Activated naive CD8-positive, alpha-beta T cell treated with anti-CD3 and anti-CD28 coated beads, Interleukin-2, amount 10 ng/mL, durations not matched to agents 7 days and 5 days (primary cell): ENCODE measurements around the gene FGF12. TPM values are rescaled to one million over a fixed set of nuclear protein-coding genes. Genes with fewer than 3 reads are reported as not detected.

Experiments
- ATAC-seq: fragments of 150-1000 bp; cut with Tn5 transposase; one replicate; pipeline ENCODE4 v1.10.0; 2021; ENCODE audit warnings: low read depth, moderate library complexity
- POLR2A ChIA-PET: fragments of 350-600 bp; sonication (Branson Sonifier 250); formaldehyde crosslinking; loops from one replicate; lab custom pipeline; 2021; ENCODE audit warnings: antibody characterized with exemption; lab: Charles Lee
- DNase-seq: peaks from one replicate; pipeline ENCODE4 v3.0.0; 2021
- H3K27ac Mint-ChIP-seq: one replicate; pipeline ENCODE4 v1.8.0; 2022; ENCODE audit warnings: mild to moderate bottlenecking, mixed read lengths
- H3K27me3 Mint-ChIP-seq: one replicate; pipeline ENCODE4 v1.8.0; 2022; ENCODE audit warnings: mild to moderate bottlenecking, moderate library complexity, mixed read lengths
- H3K36me3 Mint-ChIP-seq: one replicate; pipeline ENCODE4 v1.8.0; 2021; ENCODE audit warnings: mild to moderate bottlenecking, mixed read lengths
- H3K4me1 Mint-ChIP-seq: one replicate; pipeline ENCODE4 v1.8.0; 2021; ENCODE audit warnings: mixed read lengths
- H3K4me3 Mint-ChIP-seq: one replicate; pipeline ENCODE4 v1.8.0; 2022; ENCODE audit warnings: mild to moderate bottlenecking, moderate library complexity, mixed read lengths
- H3K9me3 Mint-ChIP-seq: one replicate; pipeline ENCODE4 v1.8.0; 2021; ENCODE audit warnings: mixed read lengths
- total RNA-seq, 2 experiments: library from RNA; stranded (reverse); gene quantifications; one replicate each; pipeline ENCODE4 v1.2.3, GENCODE V29; 2021

The FGF12 gene
- total RNA-seq, 2 experiments from 2014 or later, result not detected

DNA sequence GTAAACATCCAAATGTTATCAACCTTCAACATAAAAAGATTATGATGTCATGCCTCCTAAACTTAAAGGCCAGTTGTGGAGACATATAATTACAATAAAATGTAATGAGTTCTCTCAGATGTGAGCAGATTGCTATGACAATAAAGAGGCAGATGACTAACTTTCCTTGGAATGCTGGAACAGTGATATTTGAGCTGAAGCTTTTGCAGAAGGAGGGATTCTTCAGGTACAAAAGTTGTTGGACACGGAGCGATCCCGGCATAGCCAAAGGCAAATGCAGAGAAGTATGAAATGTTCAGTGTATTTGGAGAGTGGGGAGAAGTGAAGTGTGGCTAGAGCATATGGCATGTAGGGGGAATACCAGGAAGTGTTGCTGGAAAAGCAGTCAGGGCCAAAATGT lies 520.1 kb downstream of the FGF12 start:
- Mint-ChIP-seq H3K27me3 (no peaks in the 10 kb centered on the region), H3K4me1 (no peaks in the 10 kb centered on the region), H3K9me3 (no peaks in the 10 kb centered on the region), H3K27ac (no peak overlapping the region), H3K36me3 (no peaks in the 10 kb centered on the region), H3K4me3 (no peak overlapping the region)
- no peak for ATAC-seq
- POLR2A ChIA-PET, result no interaction called here
- DNase-seq, result no peak

DNA sequence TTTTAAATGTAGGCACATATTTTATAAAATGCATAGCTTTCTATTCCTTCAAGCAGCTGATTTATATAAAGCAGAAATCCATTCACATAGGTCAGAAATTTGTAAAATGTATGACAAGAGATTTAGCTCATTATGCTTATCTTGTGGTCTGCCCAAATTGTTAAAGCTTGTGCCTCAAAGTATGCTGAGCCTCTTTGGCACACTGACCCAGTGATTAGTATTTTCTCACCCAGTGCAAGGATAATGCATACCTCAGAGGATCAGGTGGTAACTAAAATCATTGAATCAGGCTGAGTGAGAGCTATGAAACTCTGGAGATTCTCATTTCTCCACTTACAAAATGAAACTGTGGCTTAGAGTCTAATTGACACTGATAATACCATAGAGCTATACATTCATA lies 533.3 kb downstream of the FGF12 start:
- H3K27ac Mint-ChIP-seq, result no peak overlapping the region
- ATAC-seq (no peak), DNase-seq (no peak)
- POLR2A ChIA-PET, result no interaction called here
- H3K9me3 Mint-ChIP-seq, result no peaks in the 10 kb centered on the region
- H3K4me1 Mint-ChIP-seq, result no peaks in the 10 kb centered on the region
- H3K4me3 Mint-ChIP-seq, result no peak overlapping the region
- no peaks in the 10 kb centered on the region for H3K36me3 Mint-ChIP-seq
- no peaks in the 10 kb centered on the region for H3K27me3 Mint-ChIP-seq

GRCh38 chr3:192188218-192188835 lies 539.0 kb downstream of the FGF12 start:
- DNase-seq, result peak; percentile 45
- H3K9me3 Mint-ChIP-seq, result no peaks in the 10 kb centered on the region
- H3K4me3 Mint-ChIP-seq, result no peak overlapping the region
- POLR2A ChIA-PET, result no interaction called here
- H3K36me3 Mint-ChIP-seq, result no peaks in the 10 kb centered on the region
- no peaks in the 10 kb centered on the region for H3K27me3 Mint-ChIP-seq
- H3K4me1 Mint-ChIP-seq, result no peaks in the 10 kb centered on the region
- no peak overlapping the region for H3K27ac Mint-ChIP-seq
- ATAC-seq, result peak; percentile 56

DNA sequence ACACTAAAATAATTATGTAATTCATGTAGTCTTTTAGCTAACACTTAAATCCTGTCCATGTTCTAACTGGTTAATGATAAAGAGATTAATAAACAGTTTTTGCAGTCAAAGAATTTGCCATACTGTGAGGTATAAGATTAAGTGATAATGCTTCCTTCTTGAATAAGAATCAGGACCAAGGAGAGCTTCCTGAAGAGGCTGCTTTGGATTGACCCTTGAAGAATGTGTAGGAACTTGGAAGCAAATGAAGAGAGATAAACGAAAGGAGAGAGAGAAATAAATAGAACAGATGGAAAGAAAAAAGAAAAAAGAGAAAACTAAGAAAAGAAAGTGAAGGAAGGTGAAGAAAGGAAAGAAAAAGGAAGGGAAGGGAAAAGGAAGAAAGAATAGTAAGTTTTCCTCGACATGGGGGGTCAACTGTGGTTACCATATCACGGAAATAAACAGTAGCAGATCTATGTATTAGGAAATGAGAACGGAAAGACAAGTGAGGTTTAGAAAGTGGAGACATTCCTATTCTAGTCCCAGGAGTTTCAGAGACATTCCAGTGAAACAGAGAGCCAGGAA lies 539.8 kb downstream of the FGF12 start:
- H3K4me3 Mint-ChIP-seq, result no peak overlapping the region
- POLR2A ChIA-PET, result no interaction called here
- ATAC-seq (no peak), DNase-seq (no peak)
- H3K27me3 Mint-ChIP-seq, result no peaks in the 10 kb centered on the region
- no peaks in the 10 kb centered on the region for H3K4me1 Mint-ChIP-seq
- no peaks in the 10 kb centered on the region for H3K9me3 Mint-ChIP-seq
- no peaks in the 10 kb centered on the region for H3K36me3 Mint-ChIP-seq
- no peak overlapping the region for H3K27ac Mint-ChIP-seq

DNA sequence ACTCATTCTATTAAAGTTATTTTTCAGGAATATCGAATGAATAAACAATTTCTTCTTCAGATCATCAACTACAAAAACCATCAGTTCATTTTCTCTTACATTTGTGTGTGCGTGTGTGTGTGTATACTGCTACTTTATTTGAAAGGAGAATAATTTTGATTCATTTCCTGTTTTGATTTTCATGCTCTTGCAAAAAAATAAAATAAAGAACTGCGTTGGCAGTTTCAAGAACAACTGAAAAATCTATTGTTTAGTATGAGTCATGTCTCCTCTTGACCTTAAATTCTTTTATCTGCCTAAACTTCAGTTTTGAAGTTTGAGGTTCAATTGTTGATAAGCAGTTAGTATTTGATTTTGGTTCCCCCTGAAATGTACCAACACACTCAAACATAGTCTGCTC lies 540.8 kb downstream of the FGF12 start:
- no peak overlapping the region for H3K27ac Mint-ChIP-seq
- H3K36me3 Mint-ChIP-seq, result no peaks in the 10 kb centered on the region
- POLR2A ChIA-PET, result no interaction called here
- ATAC-seq (no peak), DNase-seq (no peak)
- H3K4me1 Mint-ChIP-seq, result no peaks in the 10 kb centered on the region
- H3K4me3 Mint-ChIP-seq, result no peak overlapping the region
- H3K27me3 Mint-ChIP-seq, result no peaks in the 10 kb centered on the region
- no peaks in the 10 kb centered on the region for H3K9me3 Mint-ChIP-seq

GRCh38 chr3:192186045-192186444 lies 541.3 kb downstream of the FGF12 start:
- Mint-ChIP-seq H3K36me3 (no peaks in the 10 kb centered on the region), H3K4me1 (no peaks in the 10 kb centered on the region), H3K27me3 (no peaks in the 10 kb centered on the region), H3K27ac (no peak overlapping the region), H3K4me3 (no peak overlapping the region), H3K9me3 (no peaks in the 10 kb centered on the region)
- ATAC-seq (no peak), DNase-seq (no peak)
- POLR2A ChIA-PET, result no interaction called here

- ATAC-seq, result no peak
- no peaks in the 10 kb centered on the region for H3K4me1 Mint-ChIP-seq
Observed at GRCh38 chr3:192183109-192183508, 544.2 kb downstream of the FGF12 start.

GRCh38 chr3:192181151-192181550 lies 546.2 kb downstream of the FGF12 start:
- H3K27me3 Mint-ChIP-seq, result no peaks in the 10 kb centered on the region
- no peaks in the 10 kb centered on the region for H3K4me1 Mint-ChIP-seq
- no peak for DNase-seq
- H3K36me3 Mint-ChIP-seq, result no peaks in the 10 kb centered on the region
- ATAC-seq, result no peak
- no peaks in the 10 kb centered on the region for H3K9me3 Mint-ChIP-seq
- no peak overlapping the region for H3K27ac Mint-ChIP-seq
- POLR2A ChIA-PET, result no interaction called here
- H3K4me3 Mint-ChIP-seq, result no peak overlapping the region

More at GRCh38 chr3:192183109-192183508, 544.2 kb downstream of the FGF12 start:
- no peaks in the 10 kb centered on the region for H3K9me3 Mint-ChIP-seq
- POLR2A ChIA-PET, result no interaction called here
- H3K27me3 Mint-ChIP-seq, result no peaks in the 10 kb centered on the region
- H3K36me3 Mint-ChIP-seq, result no peaks in the 10 kb centered on the region
- H3K4me3 Mint-ChIP-seq, result no peak overlapping the region
- DNase-seq, result no peak
- H3K27ac Mint-ChIP-seq, result no peak overlapping the region

DNA sequence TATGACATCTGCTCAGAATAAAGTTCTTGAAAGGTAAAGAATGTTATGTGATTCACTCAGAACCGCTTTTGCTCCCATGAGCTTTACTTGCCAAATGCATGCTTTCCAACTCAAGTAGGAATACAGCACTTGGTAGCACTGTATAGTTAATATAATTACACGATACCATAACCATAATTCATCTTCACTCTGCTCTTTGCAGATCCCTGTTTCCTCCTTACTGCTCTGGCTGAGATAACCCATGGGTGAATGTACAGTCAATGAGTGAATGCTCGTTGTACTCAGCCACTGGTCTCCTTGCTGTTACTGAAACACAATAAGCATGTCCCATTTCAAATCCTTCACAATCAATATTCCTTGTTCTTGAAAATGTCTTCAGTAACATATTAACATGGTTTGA lies 550.0 kb downstream of the FGF12 start:
- POLR2A ChIA-PET, result no interaction called here
- no peaks in the 10 kb centered on the region for H3K27me3 Mint-ChIP-seq
- ATAC-seq (no peak), DNase-seq (no peak)
- H3K4me1 Mint-ChIP-seq, result no peaks in the 10 kb centered on the region
- H3K36me3 Mint-ChIP-seq, result no peaks in the 10 kb centered on the region
- no peak overlapping the region for H3K27ac Mint-ChIP-seq
- no peak overlapping the region for H3K4me3 Mint-ChIP-seq
- peaks cover 2% of the 10 kb centered on the region for H3K9me3 Mint-ChIP-seq

GRCh38 chr3:192174283-192174682 lies 553.1 kb downstream of the FGF12 start:
- DNase-seq, result no peak
- POLR2A ChIA-PET, result no interaction called here
- no peak overlapping the region for H3K27ac Mint-ChIP-seq
- H3K9me3 Mint-ChIP-seq, result peaks cover 2% of the 10 kb centered on the region
- H3K27me3 Mint-ChIP-seq, result no peaks in the 10 kb centered on the region
- no peak overlapping the region for H3K4me3 Mint-ChIP-seq
- no peaks in the 10 kb centered on the region for H3K36me3 Mint-ChIP-seq
- H3K4me1 Mint-ChIP-seq, result no peaks in the 10 kb centered on the region
- ATAC-seq, result no peak

- ATAC-seq (no peak), DNase-seq (no peak)
- Mint-ChIP-seq H3K27me3 (no peaks in the 10 kb centered on the region), H3K4me1 (no peaks in the 10 kb centered on the region), H3K9me3 (peaks cover 2% of the 10 kb centered on the region), H3K27ac (no peak overlapping the region), H3K36me3 (no peaks in the 10 kb centered on the region), H3K4me3 (no peak overlapping the region)
- POLR2A ChIA-PET, result no interaction called here
Observed at GRCh38 chr3:192171213-192171612, 556.1 kb downstream of the FGF12 start.

- Mint-ChIP-seq H3K9me3 (peaks cover 2% of the 10 kb centered on the region), H3K27ac (no peak overlapping the region), H3K4me3 (no peak overlapping the region), H3K4me1 (no peaks in the 10 kb centered on the region), H3K36me3 (no peaks in the 10 kb centered on the region), H3K27me3 (no peaks in the 10 kb centered on the region)
- POLR2A ChIA-PET, result no interaction called here
- ATAC-seq, result no peak
- no peak for DNase-seq
Observed at GRCh38 chr3:192170659-192171058, 556.7 kb downstream of the FGF12 start.

DNA sequence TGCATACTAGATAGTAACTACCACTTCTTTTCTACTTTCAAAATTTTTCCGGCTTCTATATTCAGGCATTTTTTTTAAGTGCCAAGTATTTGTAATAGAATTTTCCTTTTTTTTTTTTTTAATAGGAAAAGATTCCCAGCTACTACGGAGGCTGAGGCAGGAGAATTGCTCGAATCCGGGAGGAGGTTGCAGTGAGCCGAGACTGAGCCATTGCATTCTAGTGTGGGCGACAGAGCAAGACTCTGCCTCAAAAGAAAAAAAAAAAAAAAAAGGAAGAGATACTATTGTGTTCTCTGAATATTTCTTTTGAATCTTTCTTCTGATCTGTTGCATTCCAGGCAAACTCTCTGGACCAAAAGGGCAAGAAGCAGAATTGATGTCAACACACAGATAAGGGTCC lies 557.3 kb downstream of the FGF12 start:
- no peak for ATAC-seq
- Mint-ChIP-seq H3K36me3 (no peaks in the 10 kb centered on the region), H3K27me3 (no peaks in the 10 kb centered on the region), H3K27ac (no peak overlapping the region), H3K9me3 (peaks cover 2% of the 10 kb centered on the region), H3K4me3 (no peak overlapping the region), H3K4me1 (no peaks in the 10 kb centered on the region)
- POLR2A ChIA-PET, result no interaction called here
- DNase-seq, result no peak

GRCh38 chr3:192169332-192169915 lies 557.9 kb downstream of the FGF12 start:
- POLR2A ChIA-PET, result no interaction called here
- no peak overlapping the region for H3K4me3 Mint-ChIP-seq
- no peak overlapping the region for H3K27ac Mint-ChIP-seq
- no peaks in the 10 kb centered on the region for H3K27me3 Mint-ChIP-seq
- peaks cover 2% of the 10 kb centered on the region for H3K9me3 Mint-ChIP-seq
- H3K36me3 Mint-ChIP-seq, result no peaks in the 10 kb centered on the region
- ATAC-seq (no peak), DNase-seq (no peak)
- no peaks in the 10 kb centered on the region for H3K4me1 Mint-ChIP-seq
